Measurements from ENCODE around the gene CYS1.

Gene CYS1

DNA sequence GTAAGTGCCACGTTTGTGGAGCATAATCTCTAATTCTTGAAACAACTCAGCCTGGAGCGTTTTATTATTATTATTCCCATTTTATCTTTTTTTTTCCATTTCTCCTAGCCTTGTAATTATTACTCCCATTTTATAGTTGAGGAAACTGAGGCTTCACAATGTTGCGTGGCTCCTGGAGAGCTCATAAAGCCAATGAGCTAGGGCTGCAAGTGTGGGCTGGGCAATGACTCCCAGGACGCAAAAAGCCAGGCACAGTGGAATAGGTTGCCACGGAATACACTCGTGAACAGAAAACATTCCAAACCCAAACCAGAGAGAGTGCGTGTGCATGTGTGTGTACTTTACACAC, 50.4 kb downstream of the CYS1 start:
- H3K4me3 ChIP-seq (ENCODE audit: low read length in 2 of 2): no peak overlapping the region
- H3K27me3 ChIP-seq (ENCODE audit: control insufficient read depth in 1 of 2, insufficient read depth in 2 of 2, low read length in 2 of 2): no peaks in the 10 kb centered on the region
- H3K4me1 ChIP-seq (ENCODE audit: control insufficient read depth, insufficient read depth, low read length): peaks cover 21% of the 10 kb centered on the region
- H3K27ac ChIP-seq (ENCODE audit: low read length): no peak overlapping the region
- no peak overlapping the region for H3K9ac ChIP-seq (ENCODE audit: low read length in 2 of 2)
- no peaks in the 10 kb centered on the region for H3K9me3 ChIP-seq (ENCODE audit: control insufficient read depth in 2 of 2, low read length in 2 of 2)
- no peaks in the 10 kb centered on the region for H3K36me3 ChIP-seq (ENCODE audit: control insufficient read depth in 2 of 2, insufficient read depth in 2 of 2, low read length in 2 of 2)

DNA sequence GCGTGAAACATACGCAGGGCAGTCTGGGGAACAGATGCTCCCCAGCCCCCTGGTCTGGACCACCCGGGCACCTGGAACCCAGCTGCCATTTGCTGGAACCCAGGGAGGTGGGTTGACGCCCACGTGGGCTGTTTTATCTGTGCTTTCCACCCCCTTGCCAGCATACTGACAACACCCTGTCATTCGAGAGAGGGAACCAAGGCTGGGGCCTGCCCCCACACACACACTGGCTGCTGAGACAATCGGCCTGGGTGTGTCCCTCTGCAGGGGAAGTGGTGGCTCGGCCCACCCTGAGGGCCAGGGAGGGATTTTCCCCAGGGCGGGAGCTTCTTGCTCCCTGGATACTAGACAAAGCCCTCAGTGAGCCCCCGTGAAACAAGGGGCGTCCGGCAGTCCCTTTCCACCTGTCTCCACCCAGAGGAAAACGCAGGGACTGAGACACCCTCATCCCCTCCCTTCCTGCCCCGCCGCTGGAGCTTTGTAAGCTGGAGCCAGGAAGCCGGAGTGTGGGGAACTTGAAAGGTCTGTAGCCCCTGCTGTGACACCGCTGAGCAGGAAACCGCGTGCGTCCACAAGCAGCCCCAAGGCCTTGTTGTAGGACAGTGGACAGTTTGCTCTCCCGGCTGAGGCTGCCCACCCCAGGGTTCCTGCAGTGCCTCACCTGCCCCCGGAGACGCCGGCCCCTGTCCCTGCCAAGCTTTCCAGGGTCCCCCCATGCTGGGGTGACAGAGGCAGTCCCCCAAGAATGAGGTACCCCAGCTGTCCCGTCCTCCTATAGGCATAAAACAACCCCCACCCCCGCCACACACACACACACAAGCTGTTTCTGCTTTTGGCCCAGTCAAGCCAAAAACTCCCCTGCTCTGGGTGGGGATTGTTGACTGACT, 51.0 kb downstream of the CYS1 start:
- H3K27me3 ChIP-seq (ENCODE audit: control insufficient read depth in 1 of 2, insufficient read depth in 2 of 2, low read length in 2 of 2): no peaks in the 10 kb centered on the region
- peaks cover 21% of the 10 kb centered on the region for H3K4me1 ChIP-seq (ENCODE audit: control insufficient read depth, insufficient read depth, low read length)
- no peaks in the 10 kb centered on the region for H3K36me3 ChIP-seq (ENCODE audit: control insufficient read depth in 2 of 2, insufficient read depth in 2 of 2, low read length in 2 of 2)
- H3K9me3 ChIP-seq (ENCODE audit: control insufficient read depth in 2 of 2, low read length in 2 of 2): no peaks in the 10 kb centered on the region
- peak overlapping the region; percentile 2 for H3K27ac ChIP-seq (ENCODE audit: low read length)
- H3K4me3 ChIP-seq (ENCODE audit: low read length in 2 of 2): no peak overlapping the region
- no peak overlapping the region for H3K9ac ChIP-seq (ENCODE audit: low read length in 2 of 2)

- Histone ChIP-seq H3K27ac (ENCODE audit: low read length) (no peak overlapping the region), H3K4me1 (ENCODE audit: control insufficient read depth, insufficient read depth, low read length) (peaks cover 21% of the 10 kb centered on the region), H3K9ac (ENCODE audit: low read length in 2 of 2) (no peak overlapping the region), H3K9me3 (ENCODE audit: control insufficient read depth in 2 of 2, low read length in 2 of 2) (no peaks in the 10 kb centered on the region), H3K36me3 (ENCODE audit: control insufficient read depth in 2 of 2, insufficient read depth in 2 of 2, low read length in 2 of 2) (no peaks in the 10 kb centered on the region), H3K27me3 (ENCODE audit: control insufficient read depth in 1 of 2, insufficient read depth in 2 of 2, low read length in 2 of 2) (no peaks in the 10 kb centered on the region), H3K4me3 (ENCODE audit: low read length in 2 of 2) (no peak overlapping the region)
Observed at GRCh38 chr2:10028407-10028987, 51.7 kb downstream of the CYS1 start.

DNA sequence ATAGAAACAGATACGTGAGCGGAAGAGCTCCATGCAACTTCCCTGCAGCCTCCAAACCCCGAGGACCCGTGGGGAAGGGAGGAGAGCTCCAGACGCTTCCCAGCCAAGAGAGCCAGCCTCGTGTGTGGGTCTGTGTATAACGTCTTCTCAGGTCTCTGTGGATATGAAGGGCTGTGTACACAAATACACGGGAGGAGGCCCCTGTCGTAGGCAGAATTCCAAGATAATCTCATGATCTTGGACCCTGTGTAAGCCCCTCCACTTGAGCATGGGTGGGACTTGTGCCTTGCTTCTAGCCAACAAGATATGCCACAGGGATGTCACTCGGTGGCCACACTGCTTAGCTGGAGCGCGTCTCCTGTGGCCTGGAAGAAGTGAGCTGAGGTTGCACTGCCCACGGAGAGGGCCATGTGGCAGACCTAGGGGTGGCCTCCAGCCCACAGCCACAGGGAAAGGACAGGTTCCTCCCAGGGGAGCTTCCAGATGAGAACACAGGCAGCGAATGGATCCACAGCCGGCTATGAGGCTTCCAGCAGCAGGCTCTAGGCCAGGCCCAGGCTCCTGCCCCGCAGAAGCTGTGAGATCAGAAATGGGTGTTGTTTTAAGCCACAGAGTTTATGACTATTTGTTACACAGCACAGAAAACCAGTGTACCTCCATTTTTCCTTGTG, 52.4 kb downstream of the CYS1 start:
- Histone ChIP-seq H3K27me3 (ENCODE audit: control insufficient read depth in 1 of 2, insufficient read depth in 2 of 2, low read length in 2 of 2) (no peaks in the 10 kb centered on the region), H3K36me3 (ENCODE audit: control insufficient read depth in 2 of 2, insufficient read depth in 2 of 2, low read length in 2 of 2) (no peaks in the 10 kb centered on the region), H3K27ac (ENCODE audit: low read length) (no peak overlapping the region), H3K4me1 (ENCODE audit: control insufficient read depth, insufficient read depth, low read length) (peaks cover 18% of the 10 kb centered on the region), H3K9me3 (ENCODE audit: control insufficient read depth in 2 of 2, low read length in 2 of 2) (no peaks in the 10 kb centered on the region), H3K9ac (ENCODE audit: low read length in 2 of 2) (no peak overlapping the region), H3K4me3 (ENCODE audit: low read length in 2 of 2) (no peak overlapping the region)

DNA sequence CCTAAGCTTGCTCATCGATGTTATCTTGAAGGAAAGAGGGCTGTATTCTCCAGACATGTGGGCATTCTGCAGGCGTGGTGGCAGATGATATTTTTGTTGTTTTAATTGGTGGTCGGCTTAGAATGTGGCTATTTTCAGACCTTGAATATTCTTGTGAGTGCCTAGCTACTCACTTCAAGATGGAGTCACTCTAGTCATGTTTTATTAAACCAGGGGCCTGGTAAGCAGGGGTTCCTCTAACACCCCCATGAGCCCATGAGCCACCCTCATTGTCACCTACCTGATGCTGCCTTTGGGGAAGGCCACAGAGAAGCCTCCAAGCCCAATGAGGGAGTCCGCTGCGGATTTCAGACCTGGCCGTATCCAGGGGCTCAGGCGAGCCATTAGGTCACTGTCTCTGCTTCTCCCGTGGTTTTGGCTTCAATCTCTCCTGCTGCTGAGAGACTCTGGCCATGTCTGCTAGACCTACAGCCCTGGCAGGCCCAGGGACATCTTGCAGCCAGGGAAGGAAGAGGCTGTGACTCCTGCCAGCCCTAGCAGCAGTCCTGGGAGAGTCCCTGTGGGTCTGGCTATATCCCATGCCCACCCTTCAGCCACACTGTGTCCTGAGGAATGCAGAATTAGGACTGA, 53.2 kb downstream of the CYS1 start:
- no peaks in the 10 kb centered on the region for H3K36me3 ChIP-seq (ENCODE audit: control insufficient read depth in 2 of 2, insufficient read depth in 2 of 2, low read length in 2 of 2)
- no peak overlapping the region for H3K27ac ChIP-seq (ENCODE audit: low read length)
- no peak overlapping the region for H3K4me3 ChIP-seq (ENCODE audit: low read length in 2 of 2)
- no peaks in the 10 kb centered on the region for H3K27me3 ChIP-seq (ENCODE audit: control insufficient read depth in 1 of 2, insufficient read depth in 2 of 2, low read length in 2 of 2)
- H3K9me3 ChIP-seq (ENCODE audit: control insufficient read depth in 2 of 2, low read length in 2 of 2): no peaks in the 10 kb centered on the region
- H3K9ac ChIP-seq (ENCODE audit: low read length in 2 of 2): no peak overlapping the region
- H3K4me1 ChIP-seq (ENCODE audit: control insufficient read depth, insufficient read depth, low read length): peaks cover 18% of the 10 kb centered on the region

- no peaks in the 10 kb centered on the region for H3K36me3 ChIP-seq (ENCODE audit: control insufficient read depth in 2 of 2, insufficient read depth in 2 of 2, low read length in 2 of 2)
- H3K4me1 ChIP-seq (ENCODE audit: control insufficient read depth, insufficient read depth, low read length): peaks cover 5% of the 10 kb centered on the region
- no peak overlapping the region for H3K9ac ChIP-seq (ENCODE audit: low read length in 2 of 2)
- H3K4me3 ChIP-seq (ENCODE audit: low read length in 2 of 2): no peak overlapping the region
- H3K27me3 ChIP-seq (ENCODE audit: control insufficient read depth in 1 of 2, insufficient read depth in 2 of 2, low read length in 2 of 2): no peaks in the 10 kb centered on the region
- H3K27ac ChIP-seq (ENCODE audit: low read length): no peak overlapping the region
- H3K9me3 ChIP-seq (ENCODE audit: control insufficient read depth in 2 of 2, low read length in 2 of 2): no peaks in the 10 kb centered on the region
Observed at GRCh38 chr2:10022966-10023662, 57.1 kb downstream of the CYS1 start.

DNA sequence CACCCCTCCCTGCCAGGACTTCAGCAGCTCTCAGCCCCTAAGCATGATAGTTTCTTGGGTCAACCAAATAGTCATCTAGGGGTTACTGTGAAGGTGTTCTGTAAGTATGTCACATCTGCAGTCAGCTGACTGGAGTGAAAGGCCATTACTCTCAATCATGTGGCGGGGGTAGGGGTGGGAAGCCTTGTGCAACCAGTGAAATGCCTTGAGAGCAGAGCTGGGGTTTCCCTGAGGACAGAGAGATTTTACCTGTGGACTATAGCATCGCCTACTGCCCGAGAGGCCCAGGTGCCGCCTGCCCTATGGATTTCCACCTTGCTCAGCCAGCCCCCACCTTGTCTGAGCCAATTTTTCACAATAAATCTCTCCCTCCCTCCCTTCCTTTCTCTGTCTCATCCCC, 57.8 kb downstream of the CYS1 start:
- no peak overlapping the region for H3K9ac ChIP-seq (ENCODE audit: low read length in 2 of 2)
- H3K27me3 ChIP-seq (ENCODE audit: control insufficient read depth in 1 of 2, insufficient read depth in 2 of 2, low read length in 2 of 2): no peaks in the 10 kb centered on the region
- no peaks in the 10 kb centered on the region for H3K4me1 ChIP-seq (ENCODE audit: control insufficient read depth, insufficient read depth, low read length)
- H3K9me3 ChIP-seq (ENCODE audit: control insufficient read depth in 2 of 2, low read length in 2 of 2): peaks cover 0 to 4% of the 10 kb centered on the region in 2 donors
- H3K4me3 ChIP-seq (ENCODE audit: low read length in 2 of 2): no peak overlapping the region
- H3K36me3 ChIP-seq (ENCODE audit: control insufficient read depth in 2 of 2, insufficient read depth in 2 of 2, low read length in 2 of 2): no peaks in the 10 kb centered on the region
- no peak overlapping the region for H3K27ac ChIP-seq (ENCODE audit: low read length)

DNA sequence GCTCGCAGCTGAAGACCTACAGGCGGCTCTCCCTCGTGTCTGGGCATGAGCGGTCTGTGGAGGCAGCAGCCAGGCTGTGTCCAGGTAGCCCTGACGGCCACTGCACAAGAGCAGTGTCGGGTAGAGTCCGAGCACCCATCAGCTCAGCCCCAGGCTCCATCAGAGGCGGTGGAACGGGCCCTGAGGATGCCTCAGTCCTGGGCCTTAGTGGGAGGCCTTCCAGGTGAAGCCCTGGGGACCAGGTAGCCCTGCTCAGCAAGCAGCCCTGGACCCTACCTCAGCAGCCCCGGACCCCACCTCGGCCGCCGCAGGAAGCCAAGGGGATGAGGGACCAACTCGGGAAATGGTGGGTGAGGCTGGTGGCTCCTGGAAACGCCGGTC, 58.2 kb downstream of the CYS1 start:
- Histone ChIP-seq H3K9ac (ENCODE audit: low read length in 2 of 2) (no peak overlapping the region), H3K4me3 (ENCODE audit: low read length in 2 of 2) (no peak overlapping the region), H3K9me3 (ENCODE audit: control insufficient read depth in 2 of 2, low read length in 2 of 2) (peaks cover 0 to 5% of the 10 kb centered on the region in 2 donors), H3K27me3 (ENCODE audit: control insufficient read depth in 1 of 2, insufficient read depth in 2 of 2, low read length in 2 of 2) (no peaks in the 10 kb centered on the region), H3K36me3 (ENCODE audit: control insufficient read depth in 2 of 2, insufficient read depth in 2 of 2, low read length in 2 of 2) (no peaks in the 10 kb centered on the region), H3K4me1 (ENCODE audit: control insufficient read depth, insufficient read depth, low read length) (no peaks in the 10 kb centered on the region), H3K27ac (ENCODE audit: low read length) (no peak overlapping the region)

GRCh38 chr2:10019602-10020400, 60.4 kb downstream of the CYS1 start:
- Histone ChIP-seq H3K36me3 (ENCODE audit: control insufficient read depth in 2 of 2, insufficient read depth in 2 of 2, low read length in 2 of 2) (no peaks in the 10 kb centered on the region), H3K9me3 (ENCODE audit: control insufficient read depth in 2 of 2, low read length in 2 of 2) (peaks cover 0 to 9% of the 10 kb centered on the region in 2 donors), H3K4me1 (ENCODE audit: control insufficient read depth, insufficient read depth, low read length) (no peaks in the 10 kb centered on the region), H3K9ac (ENCODE audit: low read length in 2 of 2) (no peak overlapping the region), H3K27ac (ENCODE audit: low read length) (no peak overlapping the region), H3K27me3 (ENCODE audit: control insufficient read depth in 1 of 2, insufficient read depth in 2 of 2, low read length in 2 of 2) (no peaks in the 10 kb centered on the region), H3K4me3 (ENCODE audit: low read length in 2 of 2) (no peak overlapping the region)

DNA sequence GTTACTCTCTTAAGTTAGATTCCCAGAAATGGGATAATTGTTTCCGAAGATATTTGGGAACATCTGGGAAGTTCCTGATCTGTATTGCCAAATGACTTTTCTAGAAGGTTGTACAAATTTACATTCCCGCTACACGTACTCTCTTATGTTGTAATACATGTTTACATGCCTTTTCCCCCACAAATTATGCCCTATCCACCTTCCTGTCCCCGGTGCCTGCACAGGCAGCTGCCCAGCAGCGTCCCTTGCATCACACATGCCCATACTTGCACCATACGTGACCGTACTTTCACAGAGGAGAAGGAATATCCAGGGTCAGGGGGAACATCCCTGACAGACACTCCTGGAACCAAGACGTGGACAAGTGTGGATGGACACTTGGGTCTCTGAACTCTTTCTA, 61.0 kb downstream of the CYS1 start:
- Histone ChIP-seq H3K4me1 (ENCODE audit: control insufficient read depth, insufficient read depth, low read length) (no peaks in the 10 kb centered on the region), H3K27me3 (ENCODE audit: control insufficient read depth in 1 of 2, insufficient read depth in 2 of 2, low read length in 2 of 2) (no peaks in the 10 kb centered on the region), H3K27ac (ENCODE audit: low read length) (no peak overlapping the region), H3K9ac (ENCODE audit: low read length in 2 of 2) (no peak overlapping the region), H3K36me3 (ENCODE audit: control insufficient read depth in 2 of 2, insufficient read depth in 2 of 2, low read length in 2 of 2) (no peaks in the 10 kb centered on the region), H3K4me3 (ENCODE audit: low read length in 2 of 2) (no peak overlapping the region), H3K9me3 (ENCODE audit: control insufficient read depth in 2 of 2, low read length in 2 of 2) (peaks cover 0 to 9% of the 10 kb centered on the region in 2 donors)
